DOHH2 (cell line): ENCODE measurements around the gene RBM44.

Experiments
- H3F3A ChIP-seq: fragments of 200-600 bp; sonication (generic), shearing (Covaris generic); 2 replicates; pipeline ENCODE4 v1.6.0; 2016; ENCODE audit warnings: antibody characterized with exemption, mild to moderate bottlenecking; ENCODE audit not compliant: control insufficient read depth, insufficient read depth
- H3K27ac ChIP-seq: fragments of 200-600 bp; sonication (generic); 2 replicates; pipeline ENCODE4 v1.5.1; 2014; ENCODE audit warnings: low read depth, mild to moderate bottlenecking, low read length, moderate library complexity
- H3K27me3 ChIP-seq: fragments of 200-600 bp; sonication (generic); 2 replicates; pipeline ENCODE4 v1.6.1; 2014; ENCODE audit warnings: mild to moderate bottlenecking, low read length, mixed read lengths; ENCODE audit not compliant: control insufficient read depth
- H3K36me3 ChIP-seq: fragments of 200-600 bp; sonication (generic); 2 replicates; pipeline ENCODE4 v1.6.1; 2014; ENCODE audit warnings: mild to moderate bottlenecking, low read length, moderate library complexity, mixed read lengths; ENCODE audit not compliant: control insufficient read depth
- H3K4me1 ChIP-seq: fragments of 200-600 bp; sonication (generic); 2 replicates; pipeline ENCODE4 v1.6.1; 2014; ENCODE audit warnings: mild to moderate bottlenecking, low read length, mixed read lengths; ENCODE audit not compliant: control insufficient read depth
- H3K4me2 ChIP-seq: fragments of 200-600 bp; sonication (generic); 2 replicates; pipeline ENCODE4 v1.6.0; 2014; ENCODE audit warnings: mild to moderate bottlenecking, low read length, moderate library complexity
- H3K4me3 ChIP-seq: fragments of 200-600 bp; sonication (generic); 2 replicates; pipeline ENCODE4 v1.5.1; 2014; ENCODE audit warnings: mild to moderate bottlenecking, low read length, mixed read lengths
- H3K79me2 ChIP-seq: fragments of 200-600 bp; sonication (generic); 2 replicates; pipeline ENCODE4 v1.6.1; 2014; ENCODE audit warnings: mild to moderate bottlenecking, low read length, mixed read lengths; ENCODE audit not compliant: control insufficient read depth
- H3K9me2 ChIP-seq: fragments of 200-600 bp; sonication (generic); replicated peaks from 2 replicates; pipeline ENCODE4 v1.6.1; 2014; ENCODE audit warnings: mild to moderate bottlenecking, low read length, mixed read lengths; ENCODE audit not compliant: control insufficient read depth
- H3K9me3 ChIP-seq: fragments of 200-600 bp; sonication (generic); 2 replicates; pipeline ENCODE4 v1.6.1; 2014; ENCODE audit warnings: antibody characterized with exemption, low read length, mixed read lengths; ENCODE audit not compliant: control insufficient read depth, insufficient read depth
- H4K20me1 ChIP-seq: fragments of 200-600 bp; sonication (generic); 2 replicates; pipeline ENCODE4 v1.6.0; 2014; ENCODE audit warnings: low read depth, mild to moderate bottlenecking, antibody characterized with exemption, low read length, moderate library complexity; ENCODE audit not compliant: control insufficient read depth, insufficient read depth
- CTCF ChIP-seq: fragments of 200-600 bp; sonication (generic); IDR thresholded peaks from one replicate; pipeline ENCODE4 v1.5.1; 2014; ENCODE audit warnings: antibody characterized with exemption, mild to moderate bottlenecking, low read depth, low read length; ENCODE audit not compliant: poor library complexity, severe bottlenecking
- EZH2phosphoT487 ChIP-seq: fragments of 200-600 bp; sonication (generic); IDR thresholded peaks from 2 replicates; pipeline ENCODE4 v1.6.1; 2017; ENCODE audit warnings: borderline replicate concordance, mild to moderate bottlenecking, antibody characterized with exemption, low read length, moderate library complexity, mixed read lengths

Gene RBM44

GRCh38 chr2:237879058-237879430 lies 80.5 kb downstream of the RBM44 start:
- Histone ChIP-seq H3K4me3 (no peak overlapping the region), H3K27me3 (no peaks in the 10 kb centered on the region), H3K79me2 (no peaks in the 10 kb centered on the region), H3K9me2 (no peaks in the 10 kb centered on the region), H4K20me1 (no peaks in the 10 kb centered on the region), H3F3A (no peaks in the 10 kb centered on the region), H3K27ac (no peak overlapping the region), H3K4me2 (no peak overlapping the region), H3K36me3 (no peaks in the 10 kb centered on the region), H3K9me3 (no peaks in the 10 kb centered on the region), H3K4me1 (no peaks in the 10 kb centered on the region)
- TF ChIP-seq CTCF (no peak), EZH2phosphoT487 (no peak)

- Histone ChIP-seq H3K9me3 (no peaks in the 10 kb centered on the region), H3K36me3 (no peaks in the 10 kb centered on the region), H3K4me2 (no peak overlapping the region), H3K4me1 (no peaks in the 10 kb centered on the region), H3F3A (no peaks in the 10 kb centered on the region), H3K9me2 (no peaks in the 10 kb centered on the region), H3K4me3 (no peak overlapping the region), H3K27me3 (no peaks in the 10 kb centered on the region), H3K79me2 (no peaks in the 10 kb centered on the region), H4K20me1 (no peaks in the 10 kb centered on the region), H3K27ac (no peak overlapping the region)
- TF ChIP-seq EZH2phosphoT487 (no peak), CTCF (no peak)
These were observed 81.5 kb downstream of the RBM44 start for GRCh38 chr2:237879991-237880560.

- Histone ChIP-seq H3K4me3 (no peak overlapping the region), H3K27me3 (no peaks in the 10 kb centered on the region), H3K9me2 (no peaks in the 10 kb centered on the region), H3K4me2 (no peak overlapping the region), H3K36me3 (no peaks in the 10 kb centered on the region), H4K20me1 (no peaks in the 10 kb centered on the region), H3K9me3 (no peaks in the 10 kb centered on the region), H3K27ac (no peak overlapping the region), H3K79me2 (no peaks in the 10 kb centered on the region), H3F3A (no peaks in the 10 kb centered on the region), H3K4me1 (no peaks in the 10 kb centered on the region)
- TF ChIP-seq EZH2phosphoT487: no peak
- no peak for TF ChIP-seq CTCF
These were observed 84.2 kb downstream of the RBM44 start for GRCh38 chr2:237882510-237883481.
